Neural progenitor cell (in vitro differentiated cells): ENCODE data around the gene MYOM3.

ENCODE experiments used
- CTCF ChIP-seq: fragments of 200-600 bp; sonication (generic); IDR thresholded peaks from 2 replicates; pipeline ENCODE4 v1.5.1; 2017; ENCODE audit warnings: antibody characterized with exemption, mild to moderate bottlenecking
- EZH2 ChIP-seq: fragments of 200-600 bp; sonication (generic); IDR thresholded peaks from 2 replicates; pipeline ENCODE4 v1.6.1; 2017; ENCODE audit warnings: antibody characterized with exemption, mild to moderate bottlenecking, moderate library complexity
- EZH2phosphoT487 ChIP-seq: fragments of 200-600 bp; sonication (generic); IDR thresholded peaks from 2 replicates; pipeline ENCODE4 v1.6.1; 2017; ENCODE audit warnings: antibody characterized with exemption

DNA sequence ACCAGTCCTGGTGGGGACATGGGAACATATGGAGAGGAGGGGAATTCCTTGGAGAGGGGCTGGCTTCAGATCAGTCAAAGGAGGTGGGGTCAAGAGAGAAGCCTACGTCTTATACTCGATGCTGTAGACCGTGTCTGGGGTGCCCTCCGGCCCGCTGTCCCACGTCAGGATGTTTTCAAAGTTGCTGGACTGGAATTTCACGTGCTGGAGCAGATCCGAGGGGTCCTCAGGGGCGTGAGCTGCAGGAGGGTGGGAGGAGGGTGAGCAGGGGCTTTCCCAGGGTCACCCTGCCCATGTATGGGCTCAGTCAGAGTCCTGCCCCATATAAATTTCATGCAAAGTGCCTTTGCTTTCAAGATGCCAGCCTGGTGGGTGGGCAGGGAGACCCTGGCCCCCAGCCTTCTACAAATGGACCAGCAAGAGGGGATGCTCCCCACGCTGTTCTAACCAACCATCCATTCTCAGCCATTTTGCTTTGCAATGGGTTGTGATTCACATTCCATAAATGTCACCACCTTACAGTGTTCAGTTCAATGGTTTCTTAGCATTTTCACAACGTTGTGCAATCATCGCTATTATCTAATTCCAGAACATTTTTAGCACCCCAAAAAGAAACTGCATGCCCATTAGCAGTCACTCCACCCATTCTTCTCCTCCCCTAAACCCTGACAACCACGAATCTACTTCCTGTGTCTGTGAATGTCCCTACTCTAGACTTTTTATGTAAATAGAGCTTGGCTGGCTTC lies 26.7 kb upstream of the MYOM3 start:
- TF ChIP-seq CTCF (no peak), EZH2phosphoT487 (no peak), EZH2 (no peak)
